H1 (cell line): ENCODE data around the gene PEAK1. TPM values are rescaled to one million over a fixed set of nuclear protein-coding genes. Genes with fewer than 3 reads are reported as not detected.

ENCODE experiments used
- CBX8 ChIP-seq: fragments of 300-800, 300-1000 bp; sonication (generic); IDR thresholded peaks from 2 replicates; pipeline ENCODE4 v1.7.1; 2016; ENCODE audit warnings: low read depth, low read length, borderline replicate concordance
- JUND ChIP-seq: IDR thresholded peaks from 2 replicates; pipeline ENCODE4 v1.6.1; 2011; ENCODE audit warnings: mild to moderate bottlenecking, improper control_type of control experiment, low read length
- KDM1A ChIP-seq: fragments of 200-600, 300-600 bp; sonication (generic); IDR thresholded peaks from 2 replicates; pipeline ENCODE4 v1.7.1; 2016; ENCODE audit warnings: mild to moderate bottlenecking, low read length, borderline replicate concordance
- KDM4A ChIP-seq: IDR thresholded peaks from one replicate; pipeline ENCODE4 v1.7.1; 2012; ENCODE audit warnings: low read depth, mild to moderate bottlenecking, moderate library complexity, low read length, inconsistent platforms; ENCODE audit not compliant: severe bottlenecking
- NANOG ChIP-seq: IDR thresholded peaks from 2 replicates; pipeline ENCODE4 v1.6.1; 2011; ENCODE audit warnings: low read length, low read depth, mild to moderate bottlenecking, inconsistent platforms; ENCODE audit not compliant: insufficient read depth, poor library complexity, severe bottlenecking
- POLR2A ChIP-seq, 2 experiments: IDR thresholded peaks; 1 replicate in 1 of 2; 2 replicates in 1 of 2; pipeline ENCODE4 v1.6.1; 2011; ENCODE audit warnings: low read depth in 2 of 2, low read length in 2 of 2, mild to moderate bottlenecking in 2 of 2; ENCODE audit errors: control extremely low read depth in 1 of 2
- POLR2AphosphoS5 ChIP-seq: IDR thresholded peaks from 2 replicates; pipeline ENCODE4 v1.6.1; 2011; ENCODE audit warnings: low read depth, low read length
- SP1 ChIP-seq: IDR thresholded peaks from 2 replicates; pipeline ENCODE4 v1.6.1; 2011; ENCODE audit warnings: low read depth, low read length
- SRF ChIP-seq: IDR thresholded peaks from 2 replicates; pipeline ENCODE4 v1.6.1; 2011; ENCODE audit warnings: mild to moderate bottlenecking, low read depth, low read length, moderate library complexity
- TBP ChIP-seq: IDR thresholded peaks from 2 replicates; pipeline ENCODE4 v1.6.1; 2011; ENCODE audit warnings: low read depth, low read length, improper control_type of control experiment
- polyA plus RNA-seq, 7 experiments: library from polyadenylated mRNA; depleted of rRNA in 3 of 7; stranded (reverse) in 5 of 7; unstranded in 2 of 7; fragments of >200 nt in 5 of 7; fragments of 200-250 nt in 2 of 7; gene quantifications; 1 replicate in 5 of 7; 2 replicates in 1 of 7; 4 replicates in 1 of 7; pipeline versions ENCODE4 v1.2.1 to v1.2.3, GENCODE V29; 2011 to 2013; ENCODE audit warnings: missing spikeins in 2 of 7, mixed read lengths in 2 of 7
- total RNA-seq: library from RNA; stranded (reverse); fragmentation: NEBNext Ultra II Directional; extraction: Animal tissue kit (Norgen Biotek cat#: 25700); gene quantifications from 2 replicates; pipeline ENCODE4 v1.2.1, GENCODE V29; 2021
- TF ChIP-seq, protein P1 (sequence below): IDR thresholded peaks from 2 replicates; pipeline ENCODE4 v1.6.1; 2011; ENCODE audit warnings: low read depth, mild to moderate bottlenecking, low read length; ENCODE audit not compliant: insufficient read depth

Gene PEAK1
- total and polyA plus RNA-seq, 2 of the 8 experiments (the other 6 are each of a cell fraction or from before 2014, with no cell fraction given) = 8.8 to 44.8 TPM

- TF ChIP-seq NANOG (no peak), CBX8 (no peak), POLR2A (IDR thresholded peaks at IDR 0.05; ENCODE audit: control extremely low read depth in 1 of 2, low read depth in 2 of 2, low read length in 2 of 2) (no peak), KDM1A (no peak), POLR2AphosphoS5 (no peak), KDM4A (no peak), SRF (no peak), SP1 (no peak), JUND (no peak), TBP (no peak)
- TF ChIP-seq, protein P1, sequence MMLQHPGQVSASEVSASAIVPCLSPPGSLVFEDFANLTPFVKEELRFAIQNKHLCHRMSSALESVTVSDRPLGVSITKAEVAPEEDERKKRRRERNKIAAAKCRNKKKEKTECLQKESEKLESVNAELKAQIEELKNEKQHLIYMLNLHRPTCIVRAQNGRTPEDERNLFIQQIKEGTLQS = no peak
- TF ChIP-seq, all 59 proteins: peak for 0
Measured at GRCh38 chr15:77412972-77413698, 6.8 kb downstream of the PEAK1 start (continued).
